ENCODE data around the gene PLCB3.

Gene PLCB3

DNA sequence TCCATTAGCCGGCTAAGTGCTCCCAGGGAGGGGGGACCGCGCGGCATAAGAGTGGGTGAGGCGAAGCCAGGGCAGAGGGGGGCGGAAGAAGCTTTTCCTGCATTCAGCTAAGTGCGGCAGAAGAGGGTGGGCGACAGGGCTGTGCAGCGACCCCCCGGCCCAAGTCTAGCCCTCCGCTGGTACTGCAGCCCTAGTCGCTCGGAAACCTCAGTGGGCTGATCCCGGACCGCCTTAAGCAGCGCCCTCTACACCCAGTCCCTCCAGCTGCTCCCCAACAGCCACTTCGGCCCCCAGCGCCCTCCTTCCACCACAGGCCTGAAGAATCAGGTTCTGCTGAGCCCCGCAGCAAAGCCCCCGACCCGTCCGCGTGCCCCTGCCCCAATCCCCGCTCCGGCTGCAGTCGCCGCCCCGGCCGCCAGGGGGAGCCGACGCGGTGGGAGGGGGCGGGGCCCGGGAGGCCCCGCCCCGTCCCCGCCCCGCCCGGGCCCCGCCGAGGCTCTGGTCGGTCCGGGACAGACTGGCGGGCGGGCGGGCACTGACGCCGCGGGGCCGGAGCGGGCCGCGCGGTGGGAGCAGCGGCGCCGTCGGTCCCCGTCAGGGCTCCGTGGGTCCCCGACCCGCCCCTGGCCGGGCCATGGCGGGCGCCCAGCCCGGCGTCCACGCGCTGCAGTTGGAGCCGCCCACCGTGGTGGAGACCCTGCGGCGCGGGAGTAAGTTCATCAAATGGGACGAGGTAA, at the start of gene PLCB3:
Gene PLCB3, plus strand, starts transcription at position 515 of the 737 bp plus-strand sequence. Its CDS starts 120 bp downstream, at position 635.
- DNase-seq = peak; percentile 53

- no peak for DNase-seq
Measured at GRCh38 chr11:64201543-64201942, 49.8 kb upstream of the PLCB3 start.

DNA sequence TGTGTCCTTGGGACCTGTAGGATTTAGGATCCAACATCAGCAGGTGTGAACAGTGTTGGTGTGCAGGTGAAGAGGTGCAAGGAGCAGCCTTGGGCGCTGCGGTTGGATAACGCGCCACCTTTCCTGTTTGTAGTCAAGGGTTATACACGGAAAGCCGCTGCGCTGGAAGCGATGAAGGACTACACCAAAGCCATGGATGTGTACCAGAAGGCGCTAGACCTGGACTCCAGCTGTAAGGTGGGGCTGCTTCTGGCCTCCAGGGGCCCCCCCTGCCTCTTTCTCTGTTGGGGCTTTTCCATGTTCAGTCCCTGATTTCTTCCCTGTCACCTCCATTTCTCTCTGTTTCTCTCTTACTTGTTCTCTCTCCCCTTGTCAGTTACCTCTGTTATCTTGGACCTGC, 48.3 kb upstream of the PLCB3 start:
- DNase-seq = no peak

DNA sequence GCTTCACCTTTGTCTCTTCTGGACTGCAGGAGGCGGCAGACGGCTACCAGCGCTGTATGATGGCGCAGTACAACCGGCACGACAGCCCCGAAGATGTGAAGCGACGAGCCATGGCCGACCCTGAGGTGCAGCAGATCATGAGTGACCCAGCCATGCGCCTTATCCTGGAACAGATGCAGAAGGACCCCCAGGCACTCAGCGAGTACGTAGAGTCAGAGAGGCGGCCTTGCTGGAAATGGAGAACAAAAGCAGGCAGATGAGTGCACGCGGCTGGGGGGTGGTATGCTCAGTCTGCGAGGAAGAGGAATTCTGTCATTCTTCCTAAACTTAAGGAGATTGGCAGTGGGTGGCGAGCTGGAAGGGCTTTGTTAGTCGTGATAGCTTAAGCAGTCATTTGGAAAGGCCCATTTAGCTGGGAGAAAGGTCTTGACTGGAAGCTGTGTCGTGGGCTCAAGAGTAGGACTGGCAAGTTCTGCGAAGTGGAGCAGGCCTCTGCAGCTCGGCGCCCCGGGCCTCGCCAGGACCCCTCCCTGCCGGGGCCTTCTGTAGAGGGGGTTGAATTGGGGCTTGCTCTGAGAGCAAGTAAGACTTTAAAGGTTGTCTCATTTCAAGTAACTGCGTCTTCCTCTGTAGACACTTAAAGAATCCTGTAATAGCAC, 47.8 kb upstream of the PLCB3 start:
- no peak for DNase-seq

GRCh38 chr11:64204080-64204440, 47.3 kb upstream of the PLCB3 start:
- DNase-seq = no peak

- DNase-seq = peak; percentile 88
Measured at GRCh38 chr11:64204464-64204989, 46.8 kb upstream of the PLCB3 start.

DNA sequence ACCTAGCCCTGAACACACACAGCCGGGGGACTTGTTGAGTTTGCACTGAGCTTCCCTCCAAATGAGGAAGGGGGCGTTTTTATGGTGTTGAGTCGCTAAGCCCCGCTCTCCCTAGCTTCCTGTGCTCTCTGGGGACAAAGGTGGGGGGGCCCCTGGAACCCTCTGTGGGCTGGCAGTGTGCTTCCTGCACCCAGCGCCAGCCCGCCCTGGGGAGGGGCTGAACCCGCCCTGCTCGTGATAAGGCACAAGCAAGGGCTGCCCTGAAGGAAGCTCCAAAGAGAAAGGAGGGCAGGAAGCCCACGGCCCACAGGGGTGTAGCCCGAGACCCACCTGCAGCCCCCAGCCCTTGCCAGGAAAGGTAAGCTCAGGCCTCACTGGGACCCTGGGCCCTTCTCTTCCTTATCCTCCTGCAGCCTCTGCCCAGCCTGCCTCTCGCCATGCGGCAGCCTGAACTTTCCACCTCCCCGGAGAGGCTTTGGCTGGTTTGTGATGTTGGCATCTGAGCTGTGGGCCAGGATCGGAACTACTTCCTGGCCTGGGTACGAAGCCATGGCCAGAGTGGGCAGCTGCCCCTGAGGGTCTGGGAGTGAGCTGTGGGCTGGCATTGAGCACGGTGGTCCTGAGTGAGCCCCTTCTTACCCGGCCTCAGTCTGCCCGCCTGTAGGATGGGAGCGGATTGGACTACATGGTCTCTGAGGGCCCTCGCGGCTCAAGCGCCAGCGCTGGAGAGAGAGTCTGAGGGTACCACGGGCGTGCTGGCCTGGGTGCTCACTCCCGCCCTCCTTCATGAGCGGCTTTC, 44.7 kb upstream of the PLCB3 start, which contains the start of gene FERMT3:
Gene FERMT3, plus strand, starts transcription at position 265 of the 799 bp plus-strand sequence. CDS start 644 bp downstream, outside the sequence.
- DNase-seq = no peak

DNA sequence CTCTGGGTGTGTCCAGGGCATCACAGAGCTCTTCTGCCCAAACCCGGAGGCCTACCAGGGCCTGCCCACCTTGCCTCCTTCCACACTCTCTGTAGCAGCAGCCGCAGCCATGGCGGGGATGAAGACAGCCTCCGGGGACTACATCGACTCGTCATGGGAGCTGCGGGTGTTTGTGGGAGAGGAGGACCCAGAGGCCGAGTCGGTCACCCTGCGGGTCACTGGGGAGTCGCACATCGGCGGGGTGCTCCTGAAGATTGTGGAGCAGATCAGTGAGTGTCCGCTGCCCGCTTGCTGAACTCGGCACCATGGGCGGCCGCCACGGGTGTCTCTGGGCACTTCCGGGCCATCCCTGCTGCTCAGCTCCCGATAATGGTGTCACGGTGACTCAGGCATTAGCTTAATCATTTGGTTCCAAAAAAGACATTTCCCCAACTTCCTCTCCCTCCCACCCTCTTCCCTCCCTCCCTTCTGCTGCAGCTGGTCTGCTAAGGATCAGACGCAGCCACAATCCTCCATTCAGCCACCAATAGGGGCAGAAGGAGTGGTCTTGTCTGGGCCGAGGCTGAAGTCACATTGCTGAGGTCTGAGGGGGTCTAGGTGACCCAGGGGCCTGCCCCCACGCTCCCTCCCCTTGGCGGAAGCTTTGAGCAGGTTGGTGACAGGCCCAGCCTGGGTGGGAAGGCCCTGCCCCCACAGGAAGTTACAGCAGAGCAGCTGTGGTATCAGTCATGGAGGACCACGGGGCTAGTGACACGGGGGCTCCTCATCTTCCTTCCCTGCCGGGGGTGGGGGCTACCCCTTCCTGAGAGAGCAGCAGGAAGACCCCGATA, 43.9 kb upstream of the PLCB3 start:
- DNase-seq = no peak

GRCh38 chr11:64208086-64208795, 43.1 kb upstream of the PLCB3 start:
- no peak for DNase-seq

DNA sequence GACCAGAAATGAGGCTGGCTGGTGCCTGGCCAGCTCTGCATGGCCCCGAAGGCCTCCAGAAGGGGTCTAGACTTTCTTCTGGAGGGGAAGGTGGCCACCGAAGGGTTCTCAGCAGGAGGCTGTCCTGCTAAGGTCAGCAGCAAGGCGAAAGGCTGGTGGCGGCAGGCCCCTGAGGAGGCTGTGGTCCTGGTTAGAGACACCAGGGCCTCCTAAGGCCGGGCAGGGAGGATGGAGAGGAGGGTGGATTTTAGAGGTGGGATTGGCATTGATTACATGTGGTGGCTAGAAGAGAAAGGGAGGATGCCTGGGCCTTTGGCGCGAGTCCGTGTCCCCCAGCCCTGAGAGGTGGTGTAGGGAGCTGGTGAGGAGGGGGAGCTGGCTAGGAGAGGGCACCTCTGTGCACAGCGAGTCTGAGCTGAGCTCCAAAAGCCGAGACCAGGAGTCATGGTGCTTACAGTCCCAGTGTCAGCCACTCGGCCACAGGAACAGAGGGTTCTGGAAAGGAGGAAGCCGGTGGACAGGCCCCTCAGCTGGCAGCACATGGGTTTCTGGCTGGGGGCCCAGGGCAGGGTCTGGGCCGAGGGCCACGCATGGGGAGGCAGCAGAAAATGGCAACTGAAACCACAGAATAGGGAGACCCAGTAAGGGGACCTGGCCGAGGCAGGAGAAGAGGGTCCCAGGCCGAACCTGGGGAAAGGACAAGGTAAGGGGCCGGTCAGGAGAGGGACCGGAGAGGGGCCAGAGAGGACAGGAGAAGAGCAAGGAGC, 42.4 kb upstream of the PLCB3 start:
- peak; percentile 29 for DNase-seq

DNA sequence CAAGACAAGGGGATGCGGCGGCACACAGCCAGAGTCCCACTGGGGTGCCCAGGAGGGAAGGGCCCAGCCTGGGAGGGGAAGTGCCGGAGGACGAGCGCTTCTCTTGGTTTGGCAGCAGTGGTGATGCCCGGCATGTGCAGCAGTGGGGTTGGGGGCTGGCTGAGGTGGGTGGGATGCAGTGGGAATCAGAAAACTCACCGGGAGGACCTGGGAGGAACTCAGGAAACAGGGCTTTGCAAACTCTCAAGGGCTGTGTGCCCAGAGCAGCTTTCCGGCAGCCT, 41.8 kb upstream of the PLCB3 start:
- no peak for DNase-seq

DNA sequence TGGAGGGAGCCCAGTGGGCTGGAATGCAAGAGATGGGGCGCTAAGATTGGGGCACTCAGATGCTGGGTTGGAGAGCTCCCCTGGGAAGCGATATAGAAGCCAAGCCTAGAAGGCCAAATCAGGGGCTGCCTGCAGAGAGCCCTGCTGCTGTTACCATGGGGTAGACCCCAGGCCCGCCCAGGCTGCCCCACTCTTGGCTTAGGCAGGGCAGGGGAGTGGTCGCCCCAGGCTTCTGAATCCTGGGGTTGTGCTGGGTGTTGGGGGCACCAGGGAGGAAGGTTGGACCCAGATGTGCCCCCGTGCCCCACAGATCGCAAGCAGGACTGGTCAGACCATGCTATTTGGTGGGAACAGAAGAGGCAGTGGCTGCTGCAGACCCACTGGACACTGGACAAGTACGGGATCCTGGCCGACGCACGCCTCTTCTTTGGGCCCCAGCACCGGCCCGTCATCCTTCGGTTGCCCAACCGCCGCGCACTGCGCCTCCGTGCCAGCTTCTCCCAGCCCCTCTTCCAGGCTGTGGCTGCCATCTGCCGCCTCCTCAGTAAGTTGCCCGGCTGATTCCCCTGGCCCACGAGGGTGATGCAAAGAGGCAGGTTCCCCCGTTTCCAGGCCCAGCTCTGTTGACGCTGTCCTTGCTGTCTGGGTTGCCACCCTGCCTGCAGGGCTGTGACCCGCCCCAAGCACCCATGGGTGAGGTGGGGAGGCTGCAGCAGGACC, 40.9 kb upstream of the PLCB3 start:
- DNase-seq = no peak

DNA sequence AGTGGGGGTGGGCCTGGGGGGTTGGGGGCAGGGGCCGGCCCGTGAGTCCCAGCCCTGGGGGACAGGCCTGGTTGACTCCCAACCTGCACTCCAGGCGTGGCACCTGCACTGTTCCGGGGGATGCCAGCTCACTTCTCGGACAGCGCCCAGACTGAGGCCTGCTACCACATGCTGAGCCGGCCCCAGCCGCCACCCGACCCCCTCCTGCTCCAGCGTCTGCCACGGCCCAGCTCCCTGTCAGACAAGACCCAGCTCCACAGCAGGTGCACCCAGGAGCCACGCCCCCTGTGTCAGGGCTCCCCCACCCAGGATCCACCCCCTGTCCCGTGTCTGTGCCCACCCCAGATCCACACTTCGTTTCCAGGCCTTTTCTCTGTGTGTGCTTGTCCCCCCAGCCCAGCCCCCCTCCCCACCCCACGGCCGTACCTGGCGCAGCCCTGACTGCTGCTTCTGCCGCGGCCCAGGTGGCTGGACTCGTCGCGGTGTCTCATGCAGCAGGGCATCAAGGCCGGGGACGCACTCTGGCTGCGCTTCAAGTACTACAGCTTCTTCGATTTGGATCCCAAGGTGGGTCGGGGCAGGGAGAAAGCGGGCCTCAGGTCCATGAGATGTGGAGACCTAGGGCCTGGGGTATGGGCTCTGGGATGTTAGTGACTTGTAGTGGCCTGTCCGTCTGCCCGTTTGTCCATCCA, 40.0 kb upstream of the PLCB3 start:
- DNase-seq = no peak

- no peak for DNase-seq
Measured at GRCh38 chr11:64216879-64217278, 34.5 kb upstream of the PLCB3 start.

- DNase-seq = no peak
Measured at GRCh38 chr11:64218628-64219353, 32.5 kb upstream of the PLCB3 start.

GRCh38 chr11:64219354-64219684, 32.0 kb upstream of the PLCB3 start:
- DNase-seq = no peak

DNA sequence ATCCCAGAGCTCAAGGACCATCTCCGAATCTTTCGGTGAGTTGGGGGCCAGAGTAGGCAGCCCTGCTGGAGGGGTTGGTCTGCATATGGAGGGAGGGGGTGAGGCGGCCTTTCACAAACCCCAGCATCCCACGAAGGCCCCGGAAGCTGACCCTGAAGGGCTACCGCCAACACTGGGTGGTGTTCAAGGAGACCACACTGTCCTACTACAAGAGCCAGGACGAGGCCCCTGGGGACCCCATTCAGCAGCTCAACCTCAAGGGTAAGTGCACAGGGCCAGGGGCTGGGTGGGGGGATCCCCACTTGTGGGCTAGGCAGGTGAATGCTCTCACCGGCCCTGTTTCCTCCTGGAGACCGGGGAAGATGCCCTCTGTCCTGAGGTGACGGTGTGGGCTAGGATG, 31.6 kb upstream of the PLCB3 start:
- no peak for DNase-seq

DNA sequence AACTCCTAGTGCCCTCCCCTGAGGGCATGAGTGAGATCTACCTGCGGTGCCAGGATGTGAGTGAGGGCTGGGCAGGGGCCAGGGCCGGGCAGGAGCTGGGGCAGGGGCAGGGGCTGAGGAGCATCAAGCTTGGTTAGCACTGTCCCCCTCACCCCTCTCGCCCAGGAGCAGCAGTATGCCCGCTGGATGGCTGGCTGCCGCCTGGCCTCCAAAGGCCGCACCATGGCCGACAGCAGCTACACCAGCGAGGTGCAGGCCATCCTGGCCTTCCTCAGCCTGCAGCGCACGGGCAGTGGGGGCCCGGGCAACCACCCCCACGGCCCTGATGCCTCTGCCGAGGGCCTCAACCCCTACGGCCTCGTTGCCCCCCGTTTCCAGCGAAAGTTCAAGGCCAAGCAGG, 31.1 kb upstream of the PLCB3 start:
- no peak for DNase-seq

DNA sequence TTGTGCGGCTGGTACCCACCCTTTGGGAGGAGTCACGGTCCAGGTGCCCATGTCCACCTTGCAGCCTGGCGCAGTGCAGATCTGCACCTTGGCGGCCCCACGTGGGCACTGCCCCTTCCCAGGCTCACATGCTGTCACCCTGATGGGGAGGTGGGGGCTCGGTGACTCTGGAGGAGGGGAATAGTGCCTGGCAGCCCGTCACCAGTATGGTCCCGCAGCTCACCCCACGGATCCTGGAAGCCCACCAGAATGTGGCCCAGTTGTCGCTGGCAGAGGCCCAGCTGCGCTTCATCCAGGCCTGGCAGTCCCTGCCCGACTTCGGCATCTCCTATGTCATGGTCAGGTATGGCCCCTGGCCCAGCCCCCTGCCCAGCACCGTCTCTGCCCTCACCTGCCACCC, 30.5 kb upstream of the PLCB3 start:
- DNase-seq = no peak

- no peak for DNase-seq
Measured at GRCh38 chr11:64222651-64223000, 28.7 kb upstream of the PLCB3 start.

Data from midbrain (tissue), 1 donor.